GM18505 (cell line): Measurements from ENCODE around the gene GPR78.

Experiments used
- ATAC-seq: cut with Tn5 transposase; IDR thresholded peaks from one replicate; pipeline ENCODE4 v1.9.1; 2021; ENCODE audit not compliant: unreplicated experiment
- POLR2A ChIP-seq: IDR thresholded peaks from 4 replicates; pipeline ENCODE4 v1.6.1; 2011; ENCODE audit warnings: borderline replicate concordance; ENCODE audit not compliant: insufficient read depth, insufficient read length; ENCODE audit errors: extremely low read depth

GPR78 gene, protein sequence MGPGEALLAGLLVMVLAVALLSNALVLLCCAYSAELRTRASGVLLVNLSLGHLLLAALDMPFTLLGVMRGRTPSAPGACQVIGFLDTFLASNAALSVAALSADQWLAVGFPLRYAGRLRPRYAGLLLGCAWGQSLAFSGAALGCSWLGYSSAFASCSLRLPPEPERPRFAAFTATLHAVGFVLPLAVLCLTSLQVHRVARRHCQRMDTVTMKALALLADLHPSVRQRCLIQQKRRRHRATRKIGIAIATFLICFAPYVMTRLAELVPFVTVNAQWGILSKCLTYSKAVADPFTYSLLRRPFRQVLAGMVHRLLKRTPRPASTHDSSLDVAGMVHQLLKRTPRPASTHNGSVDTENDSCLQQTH

DNA sequence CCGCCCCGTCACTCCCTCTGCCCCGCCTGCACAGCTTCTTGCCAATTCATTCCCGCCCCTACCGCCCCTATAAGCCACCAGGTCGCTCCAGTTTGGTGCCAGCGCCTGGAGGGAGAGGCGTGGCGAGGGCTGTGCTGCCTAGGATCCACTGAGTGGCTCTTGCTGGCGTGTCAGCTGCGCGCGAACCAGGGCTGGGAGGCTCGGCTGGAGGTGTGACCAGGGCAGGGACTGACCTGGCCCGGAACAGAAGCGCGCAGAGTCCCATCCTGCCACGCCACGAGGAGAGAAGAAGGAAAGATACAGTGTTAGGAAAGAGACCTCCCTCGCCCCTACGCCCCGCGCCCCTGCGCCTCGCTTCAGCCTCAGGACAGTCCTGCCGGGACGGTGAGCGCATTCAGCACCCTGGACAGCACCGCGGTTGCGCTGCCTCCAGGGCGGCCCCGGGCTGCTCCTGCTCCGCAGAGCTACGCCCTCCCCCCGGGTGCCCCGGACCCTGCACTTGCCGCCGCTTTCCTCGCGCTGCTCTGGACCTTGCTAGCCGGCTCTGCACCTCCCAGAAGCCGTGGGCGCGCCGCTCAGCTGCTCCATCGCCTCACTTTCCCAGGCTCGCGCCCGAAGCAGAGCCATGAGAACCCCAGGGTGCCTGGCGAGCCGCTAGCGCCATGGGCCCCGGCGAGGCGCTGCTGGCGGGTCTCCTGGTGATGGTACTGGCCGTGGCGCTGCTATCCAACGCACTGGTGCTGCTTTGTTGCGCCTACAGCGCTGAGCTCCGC lies at the start of gene GPR78:
Gene GPR78, plus strand, starts transcription at position 72 of the 773 bp plus-strand sequence. Its CDS starts 591 bp downstream, at position 663.
- TF ChIP-seq POLR2A = no peak
- ATAC-seq = no peak

DNA sequence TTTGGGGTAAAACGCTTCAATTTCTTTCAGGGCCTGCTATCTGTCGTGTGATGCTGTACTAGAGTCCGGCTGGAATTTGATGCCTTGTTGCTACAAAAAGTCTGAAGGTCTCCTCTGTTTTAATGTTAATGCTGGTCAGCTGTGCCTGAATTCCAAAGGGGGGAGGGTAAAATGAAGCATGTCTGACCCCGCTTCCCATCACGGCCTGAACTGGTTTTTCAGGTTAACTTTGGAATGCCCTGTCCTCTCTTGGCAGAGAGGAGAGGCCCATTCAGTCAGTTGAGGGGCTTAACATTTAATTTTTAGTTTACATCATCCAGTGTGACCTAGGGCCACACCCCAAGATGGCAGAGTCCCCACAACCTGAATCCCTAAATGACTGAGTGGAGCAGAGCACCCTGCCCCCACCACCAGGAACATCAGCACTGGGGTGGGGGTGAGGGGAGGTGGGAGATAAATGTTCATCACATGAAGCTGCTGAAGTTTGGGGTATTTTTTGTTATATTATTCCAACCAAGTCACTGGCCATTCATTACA lies 47.9 kb upstream of the GPR78 start:
- ATAC-seq = no peak
- TF ChIP-seq POLR2A = no peak

DNA sequence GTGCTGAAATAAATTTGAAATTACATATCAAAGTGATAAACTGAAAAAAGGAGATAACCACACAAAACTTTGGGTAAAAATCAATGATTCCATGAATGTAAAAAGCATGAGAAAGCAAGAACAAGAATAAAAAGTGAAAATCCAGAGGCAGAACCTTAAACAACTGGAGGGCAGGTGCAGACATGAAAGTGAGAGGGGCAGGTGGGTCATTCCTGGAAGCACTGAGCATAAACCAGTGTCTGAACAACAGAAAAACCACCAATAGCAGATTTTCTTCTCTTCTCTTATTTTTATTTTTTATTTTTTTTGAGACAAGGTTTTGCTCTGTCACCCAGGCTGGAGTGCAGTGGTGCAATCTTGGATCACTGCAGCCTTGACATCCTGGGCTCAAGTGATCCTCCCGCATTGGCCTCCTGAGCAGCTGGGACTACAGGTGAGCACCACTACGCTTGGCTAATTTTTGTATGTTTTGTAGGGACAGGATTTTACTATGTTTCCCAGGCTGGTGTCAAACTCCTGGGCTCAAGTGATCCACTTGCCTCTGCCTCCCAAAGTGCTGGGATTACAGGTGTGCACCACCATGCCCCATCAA lies 46.8 kb upstream of the GPR78 start:
- TF ChIP-seq POLR2A = no peak
- no peak for ATAC-seq

DNA sequence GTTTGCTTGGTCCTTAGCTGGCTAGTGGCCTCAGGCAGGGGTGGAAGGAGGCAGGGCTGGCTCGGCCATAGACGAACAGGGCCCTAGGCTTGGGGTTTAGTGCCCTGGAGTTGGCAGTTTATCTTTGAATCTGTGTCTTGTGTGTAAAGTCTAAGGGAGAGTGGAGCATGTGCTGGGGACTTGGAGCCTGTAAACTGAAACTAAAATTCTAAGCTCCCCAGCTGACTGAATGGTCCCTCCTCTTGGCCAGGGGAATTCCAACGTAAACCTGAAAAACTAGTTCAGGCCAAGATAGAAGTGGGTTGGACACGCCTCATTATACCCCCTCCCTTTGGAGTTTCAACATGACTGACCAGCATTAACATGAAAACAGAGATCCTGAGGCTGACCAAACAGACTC lies 46.1 kb upstream of the GPR78 start:
- ATAC-seq = peak; percentile 67
- TF ChIP-seq POLR2A = no peak

DNA sequence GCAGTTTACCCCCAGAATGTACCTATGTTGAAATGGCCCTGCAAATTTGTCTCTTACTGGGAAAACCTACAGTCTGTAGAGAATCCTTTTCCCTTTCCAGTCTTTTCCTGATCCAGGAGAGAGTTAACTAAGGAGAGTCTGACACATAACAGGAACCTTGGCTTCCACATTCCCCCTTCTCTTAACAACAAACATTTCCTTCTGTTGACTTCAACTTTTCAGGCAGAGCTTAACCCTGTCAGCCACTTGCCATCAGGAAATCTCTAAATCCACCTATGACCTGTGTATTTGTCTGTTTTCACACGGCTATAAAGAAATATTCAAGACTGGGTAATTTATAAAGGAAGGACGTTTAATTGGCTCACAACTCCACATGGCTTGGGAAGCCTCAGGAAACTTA lies 45.6 kb upstream of the GPR78 start:
- no peak for TF ChIP-seq POLR2A
- no peak for ATAC-seq

DNA sequence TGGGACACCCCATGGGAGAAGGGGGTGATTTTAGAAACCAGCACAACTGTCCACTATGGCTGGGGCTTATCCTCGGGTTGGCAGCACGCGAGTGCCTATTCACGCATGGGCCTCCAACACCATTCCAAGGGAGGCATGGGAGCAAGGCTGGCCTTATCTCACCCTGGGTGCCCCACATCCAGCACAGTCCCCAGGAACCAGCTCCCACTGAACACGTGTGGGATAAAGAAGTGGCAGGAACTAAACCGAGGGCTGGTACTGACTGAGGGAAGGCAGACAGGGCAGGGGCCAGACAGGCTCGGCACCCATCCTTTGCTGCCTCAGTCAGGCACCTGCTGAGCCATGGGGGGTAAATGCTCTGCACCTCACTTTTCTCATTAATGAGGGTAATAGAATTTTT lies 43.7 kb upstream of the GPR78 start:
- no peak for ATAC-seq
- TF ChIP-seq POLR2A = no peak

DNA sequence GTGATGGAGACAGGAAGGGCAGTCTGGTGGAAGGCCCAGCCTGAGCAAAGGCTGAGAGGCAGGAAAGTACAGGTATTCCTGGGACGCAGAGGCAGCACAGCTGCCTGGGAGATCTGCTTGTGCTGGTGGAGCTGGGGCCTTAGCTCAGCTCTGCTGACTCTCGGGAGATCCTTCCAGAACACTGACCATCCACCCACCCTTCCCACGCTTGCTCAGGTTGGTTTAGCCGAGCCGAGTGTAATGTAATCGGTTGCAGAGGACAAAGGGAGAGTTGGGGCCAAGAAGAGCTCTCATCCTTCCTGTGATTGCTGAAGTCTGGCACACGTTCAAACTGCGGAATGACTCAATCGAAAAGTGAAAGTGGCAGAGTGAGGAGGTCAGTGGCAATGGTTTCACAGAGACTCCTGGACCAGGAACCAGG lies 43.1 kb upstream of the GPR78 start:
- TF ChIP-seq POLR2A = no peak
- ATAC-seq = no peak

DNA sequence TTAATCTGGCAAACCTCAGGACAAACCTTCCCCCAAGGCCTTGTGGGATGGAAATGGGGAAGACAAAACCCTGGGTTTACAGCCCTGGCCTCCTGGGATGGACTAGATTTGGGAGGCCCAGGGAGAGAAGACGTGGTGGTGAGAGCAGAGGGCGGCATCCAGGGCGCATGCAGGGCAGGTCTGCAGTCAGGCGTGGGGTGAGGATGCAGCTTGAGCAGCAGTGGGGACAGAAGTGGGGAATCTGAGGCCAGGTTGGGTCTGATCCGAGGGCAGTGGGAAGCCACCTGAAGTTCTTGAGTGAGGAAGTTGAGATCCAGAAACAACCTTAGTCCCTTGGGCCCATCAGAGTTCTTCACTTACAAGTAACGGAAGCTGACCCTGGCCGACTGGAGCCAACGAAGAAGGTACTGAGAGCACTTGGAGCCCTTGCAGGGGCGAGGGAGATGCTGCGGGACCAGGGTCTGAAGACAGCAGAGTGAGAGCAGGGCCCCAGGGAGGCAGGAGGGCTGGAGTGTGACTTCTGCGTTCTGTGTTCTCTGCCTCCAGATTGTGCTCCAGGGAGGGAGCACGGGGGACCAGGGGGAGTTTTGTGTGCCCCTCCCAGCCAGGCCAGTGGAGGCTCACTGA lies 42.0 kb upstream of the GPR78 start:
- TF ChIP-seq POLR2A = no peak
- ATAC-seq = no peak

DNA sequence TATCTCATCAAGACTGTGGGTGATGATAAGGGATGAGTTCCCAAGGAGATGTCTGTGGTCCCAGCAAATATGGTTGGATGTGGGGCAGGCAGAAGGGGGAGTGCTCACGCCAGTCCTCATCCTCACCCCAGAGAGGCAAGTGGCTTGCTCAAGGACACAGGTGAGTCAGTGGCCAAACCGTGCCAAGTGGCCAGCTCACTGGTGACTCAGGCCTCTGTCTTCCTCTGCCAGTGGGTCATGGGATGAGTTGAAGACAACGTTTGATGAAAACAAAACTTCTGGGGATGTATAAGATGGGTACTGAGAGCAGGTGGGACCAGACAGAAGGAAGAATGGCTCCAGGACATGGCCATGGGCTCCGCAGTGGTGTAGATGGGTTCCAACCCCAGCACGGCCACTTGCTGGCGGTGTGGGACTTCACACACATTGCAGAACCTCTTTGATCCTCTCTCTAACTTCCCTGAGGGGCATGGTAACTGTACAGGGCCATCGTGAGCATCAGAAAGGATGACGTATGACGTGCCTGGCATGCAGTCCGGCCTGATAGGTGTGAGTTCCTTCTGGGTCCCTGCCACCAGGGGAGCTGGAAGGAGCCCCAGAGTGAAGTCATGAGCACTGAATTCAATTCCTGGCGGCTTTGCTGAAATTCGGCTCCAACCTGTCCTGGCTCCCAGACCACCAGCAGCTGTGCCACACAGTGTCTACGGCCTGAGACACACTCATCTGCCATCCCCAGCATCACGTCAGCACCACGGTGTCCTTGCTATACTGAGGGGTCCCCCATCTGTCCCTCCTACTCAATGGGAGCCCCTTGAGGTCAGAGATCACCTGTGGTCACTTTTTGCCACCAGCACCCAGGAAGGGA lies 41.3 kb upstream of the GPR78 start:
- no peak for ATAC-seq

DNA sequence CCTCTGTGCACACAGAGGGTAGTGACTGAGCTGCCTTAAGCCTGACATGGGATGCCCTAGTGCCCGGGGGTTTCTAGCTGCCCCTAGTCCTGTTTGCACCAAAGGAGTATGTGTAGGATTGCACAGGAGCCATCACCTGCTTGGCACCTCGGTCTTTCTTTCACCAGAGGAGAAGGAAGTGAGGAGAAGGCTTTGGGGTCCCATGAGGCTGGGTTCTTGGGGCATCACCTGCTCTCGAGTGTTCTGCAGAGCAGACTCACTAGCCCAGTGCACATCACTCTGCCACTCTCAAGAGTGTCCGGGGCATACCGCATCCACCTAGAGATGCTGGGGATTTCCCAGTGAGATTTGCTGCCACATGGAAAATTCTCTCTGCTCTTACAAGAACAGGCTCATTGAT lies 40.5 kb upstream of the GPR78 start:
- no peak for TF ChIP-seq POLR2A
- no peak for ATAC-seq

More for the DNA sequence above, 41.3 kb upstream of the GPR78 start:
- no peak for TF ChIP-seq POLR2A

DNA sequence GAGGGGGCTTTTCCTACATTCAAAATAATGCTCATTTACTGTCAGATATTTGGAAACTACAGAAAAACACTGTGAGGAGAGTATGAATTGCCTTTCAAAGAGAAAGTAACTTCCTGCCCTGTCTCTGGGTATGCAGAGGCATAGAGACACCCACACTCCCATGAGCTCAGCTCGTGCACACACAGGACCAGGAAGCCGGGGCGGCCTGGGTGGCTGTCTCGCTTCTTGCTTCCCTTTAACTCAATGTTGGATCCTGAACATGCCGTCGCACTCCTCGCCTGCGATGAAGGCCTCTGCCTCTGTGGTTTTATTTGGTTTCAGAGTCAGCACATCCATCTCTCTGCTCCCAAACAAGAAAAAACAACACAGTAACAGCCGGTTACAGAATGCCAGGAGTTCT lies 40.1 kb upstream of the GPR78 start:
- TF ChIP-seq POLR2A = no peak
- ATAC-seq = no peak

DNA sequence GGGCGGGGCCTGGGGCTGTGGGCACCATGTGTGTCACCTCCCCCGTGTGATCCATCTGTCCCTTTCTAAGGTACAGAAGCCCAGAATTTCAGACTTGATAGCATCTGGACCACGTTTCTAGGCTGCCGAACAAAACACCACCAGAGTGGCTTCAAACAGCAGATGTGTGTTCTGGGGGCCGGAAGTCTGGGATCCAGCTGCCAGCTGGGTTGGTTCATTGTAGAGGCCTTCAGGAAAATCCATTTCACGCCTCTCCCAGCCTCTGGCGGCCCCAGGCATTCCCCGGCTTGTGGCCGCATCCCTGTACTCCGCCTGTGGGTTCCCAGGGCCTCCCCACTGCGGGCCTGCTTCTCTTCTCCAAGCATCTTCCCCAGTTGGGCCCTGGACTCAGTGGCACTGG lies 39.6 kb upstream of the GPR78 start:
- no peak for TF ChIP-seq POLR2A
- ATAC-seq = no peak

DNA sequence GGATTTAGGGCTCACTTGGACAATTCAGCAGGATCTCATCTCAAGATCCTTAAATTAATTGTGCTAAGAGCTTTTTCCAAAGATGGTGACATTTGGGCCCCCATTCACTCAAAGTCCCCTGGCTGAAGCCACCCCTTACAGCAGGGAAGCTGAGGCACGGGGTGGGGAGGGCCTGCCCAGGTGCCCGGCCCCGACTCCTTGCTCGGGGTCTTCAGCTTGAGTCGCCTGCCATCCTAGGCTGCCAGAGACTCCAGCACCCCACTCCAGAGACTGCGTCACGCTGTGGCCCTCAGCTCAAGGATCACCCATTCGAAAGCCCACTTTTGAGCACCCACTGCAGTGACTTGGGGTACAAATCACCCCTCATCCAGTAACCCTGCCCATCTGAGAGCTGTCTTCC lies 39.2 kb upstream of the GPR78 start:
- TF ChIP-seq POLR2A = no peak
- ATAC-seq = no peak
